ENCODE measurements around the gene CHCHD4.
"Not testable (repeated sequence)": the region's sequence is repeated elsewhere in the genome, so short reads cannot be mapped to it uniquely, and the experiment has no call there.

CHCHD4 gene

DNA sequence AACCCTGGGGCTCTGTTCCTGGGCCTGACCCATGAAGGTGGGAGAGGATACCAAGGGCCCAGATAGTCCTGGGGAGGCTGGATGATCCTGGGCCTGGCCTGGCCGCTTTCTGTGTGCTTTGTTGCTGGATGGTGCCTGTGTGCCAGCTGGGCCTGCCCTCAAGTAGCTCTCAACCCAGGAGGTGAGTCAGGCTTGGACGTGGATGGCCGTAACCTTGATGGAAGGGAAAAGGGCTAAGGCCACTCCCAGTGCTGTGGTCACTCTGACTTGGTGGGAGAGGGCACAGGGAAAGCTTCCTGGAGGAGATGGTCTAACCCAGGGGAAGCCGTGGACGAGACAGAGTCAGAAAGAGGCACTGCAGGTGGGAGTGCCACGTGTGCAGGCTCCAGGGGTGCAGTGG is 9.6 kb upstream of the CHCHD4 start:
- DNase-seq (ENCODE audit: low read depth), result no peak

DNA sequence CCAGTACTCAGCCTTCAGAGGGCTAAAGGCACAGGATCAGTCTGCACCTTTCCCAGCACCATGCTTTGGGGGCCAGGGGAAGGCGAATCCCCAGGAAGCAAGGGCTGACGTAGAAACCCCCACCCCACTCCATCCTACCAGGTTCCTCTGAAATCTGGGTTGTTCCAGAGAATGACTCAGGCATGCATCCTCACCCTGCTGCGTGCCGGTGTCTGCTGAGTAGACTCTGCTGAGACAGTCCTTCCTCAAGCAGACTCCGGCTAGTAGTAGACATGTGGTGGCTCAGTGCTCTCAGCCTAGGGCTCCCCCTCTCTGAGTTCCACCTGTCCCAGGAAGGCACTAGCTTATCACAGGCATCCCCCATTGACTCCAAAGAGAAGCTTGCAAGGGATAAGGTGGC is 9.2 kb upstream of the CHCHD4 start:
- DNase-seq (ENCODE audit: low read depth), result no peak

GRCh38 chr3:14133188-14133800 is 8.6 kb upstream of the CHCHD4 start:
- DNase-seq (ENCODE audit: low read depth), result no peak

- DNase-seq (ENCODE audit: low read depth), result no peak
Measured at GRCh38 chr3:14132689-14133088, 8.0 kb upstream of the CHCHD4 start.

DNA sequence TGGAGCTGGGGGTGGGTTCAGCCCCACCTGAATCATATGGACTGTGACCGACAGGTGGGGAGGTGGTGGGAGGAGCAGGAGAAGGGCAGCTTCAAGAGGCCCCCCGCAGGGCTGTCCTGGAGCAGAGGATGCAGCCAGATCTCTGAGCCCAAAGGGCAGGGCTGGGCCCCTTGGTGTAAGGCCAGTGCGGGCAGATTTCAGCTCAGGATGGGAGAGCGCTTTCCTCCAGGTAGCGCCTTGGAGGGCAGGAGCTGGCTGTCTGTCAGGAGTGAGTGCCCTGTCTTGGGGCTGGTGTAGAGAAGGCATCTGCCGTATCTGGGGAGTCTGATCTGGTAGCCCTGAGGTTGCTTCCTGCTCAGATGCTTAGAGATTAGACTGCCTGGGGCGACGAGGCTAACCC is 7.5 kb upstream of the CHCHD4 start:
- no peak for DNase-seq (ENCODE audit: low read depth)

DNA sequence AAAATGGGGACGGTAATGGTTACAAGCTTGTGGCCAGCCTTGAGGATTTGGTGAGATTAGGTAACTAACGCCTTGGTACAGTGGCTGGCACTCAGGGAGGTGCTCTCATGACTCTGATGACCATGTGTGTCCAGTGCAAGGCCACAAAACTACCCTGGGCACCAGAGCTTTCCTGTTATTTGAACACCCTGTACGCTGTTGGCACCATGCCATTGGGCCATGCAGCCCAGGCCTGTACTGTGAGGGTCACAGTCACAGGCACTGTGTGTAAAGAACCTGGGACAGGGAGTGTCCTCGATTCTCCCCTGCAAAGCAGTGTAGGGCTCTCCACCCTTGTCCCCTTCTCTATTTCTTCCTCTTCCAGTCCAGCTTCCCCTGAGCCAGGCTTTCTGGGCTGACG is 6.5 kb upstream of the CHCHD4 start:
- DNase-seq (ENCODE audit: low read depth), result no peak

DNA sequence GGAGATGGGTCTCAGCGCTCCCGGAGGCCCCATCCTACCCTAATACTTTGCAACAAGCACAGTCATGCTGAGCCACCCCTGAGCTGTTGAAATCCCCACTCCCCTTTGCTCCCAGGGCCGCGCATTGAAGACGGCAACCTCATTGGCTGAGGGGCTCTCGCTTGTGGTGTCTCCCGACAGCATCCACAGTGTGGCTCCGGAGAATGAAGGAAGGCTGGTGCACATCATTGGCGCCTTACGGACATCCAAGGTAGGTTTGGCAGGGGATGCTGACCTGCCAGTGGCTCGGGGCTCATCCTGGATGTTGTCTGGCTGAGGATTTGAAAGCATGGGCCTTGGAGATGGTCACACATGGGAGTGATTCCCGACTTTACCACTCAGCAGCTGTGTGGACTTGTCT is 6.0 kb upstream of the CHCHD4 start:
- no peak for DNase-seq (ENCODE audit: low read depth)

- DNase-seq (ENCODE audit: low read depth), result no peak
Measured at GRCh38 chr3:14130230-14130629, 5.6 kb upstream of the CHCHD4 start.

- DNase-seq (ENCODE audit: low read depth), result no peak
Measured at GRCh38 chr3:14129296-14129695, 4.6 kb upstream of the CHCHD4 start.

GRCh38 chr3:14128724-14129123 is 4.1 kb upstream of the CHCHD4 start:
- DNase-seq (ENCODE audit: low read depth), result no peak

DNA sequence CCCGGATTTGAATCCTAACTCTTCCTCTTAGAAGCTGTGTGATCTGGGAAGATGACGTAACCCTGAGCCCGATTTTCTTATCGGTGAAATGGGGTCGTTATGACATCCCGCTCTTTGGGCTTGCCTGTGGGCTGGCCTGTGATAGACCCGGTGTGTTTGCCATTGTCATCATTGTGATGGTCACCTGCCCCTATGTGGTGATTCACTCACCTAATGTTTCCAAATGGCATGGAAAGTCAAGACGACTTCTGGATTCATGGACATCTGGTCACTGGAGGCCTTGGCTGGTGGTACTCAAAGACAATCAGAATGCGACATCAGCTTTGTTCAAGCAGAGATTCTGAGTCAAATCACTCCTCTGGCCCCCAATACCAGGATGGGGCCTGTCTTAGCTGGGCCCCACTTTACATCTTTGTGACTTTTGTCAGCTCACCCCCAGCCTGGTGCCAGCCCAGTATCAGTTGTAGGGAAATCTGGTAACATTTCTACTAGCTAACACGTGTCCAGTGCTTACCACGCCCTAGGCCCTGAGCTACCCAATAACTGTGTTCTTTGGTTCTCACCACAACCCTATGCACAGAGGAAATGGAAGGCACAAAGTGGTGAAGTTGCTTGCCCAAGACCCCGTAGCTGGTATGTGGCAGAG is 3.0 kb upstream of the CHCHD4 start:
- no peak for DNase-seq (ENCODE audit: low read depth)

DNA sequence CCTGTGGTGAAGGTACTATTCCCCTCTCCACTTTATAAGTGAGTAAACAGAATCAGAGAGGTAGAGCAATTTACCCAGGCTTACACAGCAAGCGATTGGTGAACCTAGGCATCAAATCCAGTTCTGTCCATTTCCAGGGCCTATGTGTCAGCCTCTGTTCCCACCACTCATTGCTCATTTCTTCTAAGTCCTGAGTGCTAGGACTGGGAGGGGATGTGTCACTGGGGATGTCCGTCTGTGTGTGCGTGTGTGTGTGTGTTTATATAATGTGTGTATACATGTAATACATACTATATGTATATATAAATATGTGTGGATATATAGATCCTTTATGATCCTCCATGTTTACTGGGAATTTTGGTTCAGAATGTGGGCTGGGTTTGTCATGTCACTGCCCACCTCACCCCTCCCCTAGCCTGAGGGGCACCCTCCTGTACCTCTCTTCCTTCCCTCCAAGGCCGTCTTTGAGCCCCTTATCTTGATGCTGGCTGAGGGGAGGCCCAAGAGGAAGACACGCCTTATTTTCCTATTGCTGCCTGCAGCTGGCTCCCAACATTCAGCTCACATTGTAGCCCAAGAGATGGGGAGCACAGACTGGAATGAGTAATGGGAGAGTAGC is 2.3 kb upstream of the CHCHD4 start:
- DNase-seq (ENCODE audit: low read depth), result no peak

GRCh38 chr3:14126017-14126886 is 1.6 kb upstream of the CHCHD4 start:
- DNase-seq (ENCODE audit: low read depth), result no peak

GRCh38 chr3:14125193-14126016 is 735 bp upstream of the CHCHD4 start:
- peak; percentile 59 for DNase-seq (ENCODE audit: low read depth)

DNA sequence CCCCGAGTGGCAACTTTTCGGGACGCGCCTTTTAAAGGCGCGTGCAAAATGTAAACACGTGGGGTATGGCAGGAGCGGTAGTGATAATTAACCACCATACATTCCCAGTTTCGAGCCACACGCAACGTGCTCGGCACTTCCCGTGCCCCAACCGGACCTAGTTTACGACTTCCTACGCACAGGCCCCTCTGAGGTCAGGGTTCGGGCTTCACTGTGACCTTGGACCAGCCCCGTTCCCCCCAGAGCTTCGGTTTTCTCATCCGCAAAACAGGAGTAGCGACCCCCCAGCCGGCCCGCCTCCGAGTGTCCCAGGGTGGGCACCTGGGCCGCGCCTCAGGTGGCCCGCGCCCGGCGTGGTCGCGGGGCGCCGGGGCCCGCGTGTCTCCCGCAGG is 451 bp downstream of the CHCHD4 start:
- peak; percentile 48 for DNase-seq (ENCODE audit: low read depth)

- DNase-seq (ENCODE audit: low read depth), result no peak
Measured at GRCh38 chr3:14123308-14124222, 1.1 kb downstream of the CHCHD4 start.

DNA sequence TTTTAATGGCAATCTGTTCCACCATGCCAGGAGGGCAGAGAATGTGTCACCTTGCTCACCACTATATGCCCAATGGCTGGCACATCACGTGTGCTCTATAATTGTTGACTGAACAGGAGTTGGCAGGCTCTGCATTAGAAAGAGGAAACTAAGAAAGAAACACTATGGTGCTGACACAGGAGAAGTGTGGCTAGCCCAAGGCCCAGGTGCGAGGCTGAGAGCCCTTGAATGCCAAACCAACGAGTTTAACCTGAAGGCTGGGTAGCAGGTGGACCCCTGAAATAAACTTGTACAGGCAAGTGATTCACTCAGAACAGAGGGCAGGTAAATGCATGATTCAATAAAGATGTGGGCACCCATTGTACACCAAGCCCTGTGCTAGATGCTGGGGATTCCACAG is 2.4 kb downstream of the CHCHD4 start:
- no peak for DNase-seq (ENCODE audit: low read depth)

DNA sequence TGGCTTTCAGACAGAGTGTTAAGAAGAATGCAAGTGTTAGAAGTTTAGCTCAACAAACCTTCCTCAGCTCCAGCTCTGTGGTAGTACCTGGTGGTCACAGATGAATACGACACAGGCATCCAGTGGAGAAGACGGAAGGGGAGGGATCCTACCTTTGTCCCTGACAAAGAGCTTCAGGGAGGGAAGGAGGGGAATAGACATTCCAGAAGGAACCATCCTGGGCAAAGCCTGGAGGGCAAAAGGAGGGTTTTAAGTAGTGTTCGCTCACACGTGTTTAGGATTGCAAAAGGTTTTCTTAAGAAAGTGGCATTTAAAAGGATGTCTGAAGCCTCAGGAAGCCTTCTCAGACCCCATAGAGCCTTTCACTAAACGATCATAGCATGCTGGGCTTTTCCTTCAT is 2.8 kb downstream of the CHCHD4 start:
- no peak for DNase-seq (ENCODE audit: low read depth)

- not testable (repeated sequence) for DNase-seq (ENCODE audit: low read depth)
Measured at GRCh38 chr3:14120921-14121448, 3.7 kb downstream of the CHCHD4 start.

- DNase-seq (ENCODE audit: low read depth), result no peak
Measured at GRCh38 chr3:14120111-14120920, 4.4 kb downstream of the CHCHD4 start.
